MM.1S (cell line): ENCODE measurements around the gene CCSAP.
"Not testable (repeated sequence)": the region's sequence is repeated elsewhere in the genome, so short reads cannot be mapped to it uniquely, and the experiment has no call there.

ENCODE experiments used
- DNase-seq: peaks from one replicate; pipeline ENCODE4 v3.0.0-alpha.2; 2015
- H2AFZ ChIP-seq: fragments of 300-600 bp; sonication (generic); 2 replicates; pipeline ENCODE4 v1.6.0; 2016; ENCODE audit warnings: antibody characterized with exemption, low read length
- H3F3A ChIP-seq: fragments of 300-600 bp; sonication (generic); 2 replicates; pipeline ENCODE4 v1.6.1; 2016; ENCODE audit warnings: mild to moderate bottlenecking, antibody characterized with exemption, low read length, moderate library complexity, mixed read lengths; ENCODE audit not compliant: insufficient read depth
- H3K27ac ChIP-seq: fragments of 300-600 bp; sonication (generic); 2 replicates; pipeline ENCODE4 v1.5.1; 2016; ENCODE audit warnings: mild to moderate bottlenecking, low read length
- H3K27me3 ChIP-seq: fragments of 300-600 bp; sonication (generic); replicated peaks from 2 replicates; pipeline ENCODE4 v1.6.0; 2016; ENCODE audit warnings: low read length; ENCODE audit not compliant: insufficient read depth
- H3K36me3 ChIP-seq: fragments of 300-600 bp; sonication (generic); replicated peaks from 2 replicates; pipeline ENCODE4 v1.6.1; 2016; ENCODE audit warnings: mild to moderate bottlenecking, low read length, mixed read lengths; ENCODE audit not compliant: insufficient read depth
- H3K4me1 ChIP-seq: fragments of 300-600 bp; sonication (generic); 2 replicates; pipeline ENCODE4 v1.6.1; 2016; ENCODE audit warnings: low read length, mixed read lengths
- H3K4me2 ChIP-seq: fragments of 300-600 bp; sonication (generic); 2 replicates; pipeline ENCODE4 v1.6.0; 2016; ENCODE audit warnings: low read depth, low read length
- H3K4me3 ChIP-seq: fragments of 300-600 bp; sonication (generic); 2 replicates; pipeline ENCODE4 v1.5.1; 2016; ENCODE audit warnings: low read length, mixed read lengths
- H3K79me2 ChIP-seq: fragments of 300-600 bp; sonication (generic); 2 replicates; pipeline ENCODE4 v1.6.1; 2016; ENCODE audit warnings: mixed run types, low read length, mixed read lengths
- H3K9ac ChIP-seq: fragments of 300-600 bp; sonication (generic); 2 replicates; pipeline ENCODE4 v1.6.1; 2016; ENCODE audit warnings: low read length, mixed read lengths
- H3K9me2 ChIP-seq: fragments of 300-600 bp; sonication (generic); replicated peaks from 2 replicates; pipeline ENCODE4 v1.6.1; 2016; ENCODE audit warnings: mild to moderate bottlenecking, low read length, mixed read lengths; ENCODE audit not compliant: insufficient read depth
- H3K9me3 ChIP-seq: fragments of 300-600 bp; sonication (generic); replicated peaks from 2 replicates; pipeline ENCODE4 v1.6.1; 2016; ENCODE audit warnings: mild to moderate bottlenecking, low read length, mixed read lengths; ENCODE audit not compliant: insufficient read depth
- H4K20me1 ChIP-seq: fragments of 300-600 bp; sonication (generic); 2 replicates; pipeline ENCODE4 v1.6.1; 2016; ENCODE audit warnings: mild to moderate bottlenecking, low read length, moderate library complexity, mixed read lengths; ENCODE audit not compliant: insufficient read depth
- EZH2 ChIP-seq: fragments of 300-600 bp; sonication (generic); optimal IDR thresholded peaks from 2 replicates; pipeline ENCODE3; 2017; ENCODE audit warnings: low read depth, mild to moderate bottlenecking, antibody characterized with exemption, low read length, mixed read lengths
- EZH2phosphoT487 ChIP-seq: fragments of 300-600 bp; sonication (generic); IDR thresholded peaks from 2 replicates; pipeline ENCODE4 v1.6.1; 2018; ENCODE audit warnings: antibody characterized with exemption, low read length
- TF ChIP-seq, protein P1 (sequence below): fragments of 300-600 bp; sonication (generic); IDR thresholded peaks from 2 replicates; pipeline ENCODE4 v1.5.1; 2016; ENCODE audit warnings: antibody characterized with exemption, low read length, mixed read lengths

The CCSAP gene

DNA sequence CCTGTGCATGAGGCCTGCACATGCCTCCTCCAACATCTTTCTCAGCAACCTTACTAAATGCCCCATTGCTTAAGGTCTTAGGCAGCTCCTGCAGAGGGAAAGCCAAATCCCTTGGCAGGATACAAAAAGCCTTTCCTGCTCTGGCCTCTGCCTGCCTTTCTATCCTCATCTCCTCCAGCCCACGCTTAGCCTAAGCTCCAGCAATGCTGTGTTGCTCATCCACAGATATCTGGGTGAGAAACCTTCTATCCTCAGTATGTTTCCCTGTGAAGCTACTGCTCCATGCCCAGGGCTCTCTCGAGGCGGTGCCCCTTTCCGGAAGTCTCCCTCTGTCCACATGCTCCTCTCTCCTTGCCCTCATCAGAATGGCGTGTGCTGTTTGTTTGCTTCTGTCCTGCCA, 37.0 kb upstream of the CCSAP start:
- Histone ChIP-seq H3K36me3 (no peaks in the 10 kb centered on the region), H3K27ac (no peak overlapping the region), H3K79me2 (no peaks in the 10 kb centered on the region), H3K4me1 (no peaks in the 10 kb centered on the region), H3K27me3 (no peaks in the 10 kb centered on the region), H3K4me2 (no peak overlapping the region), H3K4me3 (no peak overlapping the region), H3K9me3 (no peaks in the 10 kb centered on the region), H3F3A (no peaks in the 10 kb centered on the region), H3K9me2 (no peaks in the 10 kb centered on the region), H4K20me1 (no peaks in the 10 kb centered on the region), H2AFZ (no peak overlapping the region), H3K9ac (no peak overlapping the region)
- DNase-seq: no peak
- TF ChIP-seq, protein P1, sequence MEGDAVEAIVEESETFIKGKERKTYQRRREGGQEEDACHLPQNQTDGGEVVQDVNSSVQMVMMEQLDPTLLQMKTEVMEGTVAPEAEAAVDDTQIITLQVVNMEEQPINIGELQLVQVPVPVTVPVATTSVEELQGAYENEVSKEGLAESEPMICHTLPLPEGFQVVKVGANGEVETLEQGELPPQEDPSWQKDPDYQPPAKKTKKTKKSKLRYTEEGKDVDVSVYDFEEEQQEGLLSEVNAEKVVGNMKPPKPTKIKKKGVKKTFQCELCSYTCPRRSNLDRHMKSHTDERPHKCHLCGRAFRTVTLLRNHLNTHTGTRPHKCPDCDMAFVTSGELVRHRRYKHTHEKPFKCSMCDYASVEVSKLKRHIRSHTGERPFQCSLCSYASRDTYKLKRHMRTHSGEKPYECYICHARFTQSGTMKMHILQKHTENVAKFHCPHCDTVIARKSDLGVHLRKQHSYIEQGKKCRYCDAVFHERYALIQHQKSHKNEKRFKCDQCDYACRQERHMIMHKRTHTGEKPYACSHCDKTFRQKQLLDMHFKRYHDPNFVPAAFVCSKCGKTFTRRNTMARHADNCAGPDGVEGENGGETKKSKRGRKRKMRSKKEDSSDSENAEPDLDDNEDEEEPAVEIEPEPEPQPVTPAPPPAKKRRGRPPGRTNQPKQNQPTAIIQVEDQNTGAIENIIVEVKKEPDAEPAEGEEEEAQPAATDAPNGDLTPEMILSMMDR: no peak
- TF ChIP-seq EZH2: no peak
- TF ChIP-seq EZH2phosphoT487: no peak

DNA sequence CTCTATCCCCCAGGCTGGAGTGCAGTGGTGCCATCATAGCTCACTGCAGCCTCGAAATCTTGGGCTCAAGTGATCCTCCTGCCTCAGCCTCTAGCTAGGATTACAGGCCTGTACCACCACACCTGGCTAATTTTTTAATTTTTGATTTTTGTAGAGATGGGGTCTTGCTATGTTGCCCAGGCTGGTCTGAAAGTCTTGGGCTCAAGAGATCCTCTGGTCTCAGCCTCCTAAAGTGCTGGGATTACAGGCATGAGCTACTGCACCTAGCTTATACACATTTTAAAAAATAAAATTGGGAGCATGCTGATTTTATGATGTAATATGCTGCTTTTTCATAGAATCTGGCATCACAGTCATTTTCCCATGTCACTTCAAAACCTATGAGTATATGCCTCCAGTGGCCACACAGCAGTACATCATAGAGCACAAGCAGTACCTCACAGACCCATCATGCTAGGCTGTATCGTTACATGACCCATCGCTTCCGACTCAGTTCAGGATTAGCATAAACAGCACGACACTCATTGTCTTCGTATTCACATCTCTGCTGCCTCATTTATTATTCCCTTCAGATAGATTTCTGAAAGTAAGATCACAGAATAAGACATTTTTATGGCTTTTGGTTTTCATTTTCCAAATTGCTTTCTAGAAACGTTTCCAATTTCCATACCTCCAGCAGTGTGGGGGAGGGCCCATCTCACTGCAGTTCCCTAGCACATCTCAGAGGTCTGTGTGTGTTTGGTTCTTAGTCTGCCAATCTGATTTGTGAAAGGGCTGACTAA, 35.9 kb upstream of the CCSAP start:
- Histone ChIP-seq H3K9me2 (no peaks in the 10 kb centered on the region), H3K4me1 (no peaks in the 10 kb centered on the region), H4K20me1 (no peaks in the 10 kb centered on the region), H3K27me3 (no peaks in the 10 kb centered on the region), H3K4me3 (no peak overlapping the region), H3K4me2 (no peak overlapping the region), H2AFZ (no peak overlapping the region), H3K79me2 (no peaks in the 10 kb centered on the region), H3K9me3 (no peaks in the 10 kb centered on the region), H3K36me3 (no peaks in the 10 kb centered on the region), H3K27ac (no peak overlapping the region), H3F3A (no peaks in the 10 kb centered on the region), H3K9ac (no peak overlapping the region)
- TF ChIP-seq, protein P1: no peak
- no peak for TF ChIP-seq EZH2
- no peak for TF ChIP-seq EZH2phosphoT487
- DNase-seq: no peak

DNA sequence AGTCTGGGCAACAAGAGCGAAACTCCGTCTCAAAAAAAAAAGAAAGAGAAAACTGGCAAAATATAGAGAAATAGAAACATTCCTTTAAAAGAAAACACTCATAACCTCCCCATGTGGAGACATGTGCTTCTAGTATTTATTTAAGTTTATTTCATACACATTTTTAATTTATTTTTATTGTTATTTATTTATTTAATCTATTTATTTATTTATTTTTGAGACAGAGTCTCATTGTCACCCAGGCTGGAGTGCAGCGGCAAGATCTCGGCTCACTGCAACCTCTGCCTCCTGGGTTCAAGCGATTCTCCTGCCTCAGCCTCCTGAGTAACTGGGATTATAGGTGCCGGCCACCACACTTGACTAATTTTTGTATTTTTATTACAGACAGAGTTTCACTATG, 35.2 kb upstream of the CCSAP start:
- H4K20me1 ChIP-seq, H2AFZ ChIP-seq, H3K36me3 ChIP-seq, H3K9me2 ChIP-seq, H3K9me3 ChIP-seq, H3K4me2 ChIP-seq, H3K4me3 ChIP-seq, H3F3A ChIP-seq, H3K27ac ChIP-seq, H3K4me1 ChIP-seq, H3K9ac ChIP-seq, DNase-seq, H3K27me3 ChIP-seq, H3K79me2 ChIP-seq: not testable (repeated sequence)

DNA sequence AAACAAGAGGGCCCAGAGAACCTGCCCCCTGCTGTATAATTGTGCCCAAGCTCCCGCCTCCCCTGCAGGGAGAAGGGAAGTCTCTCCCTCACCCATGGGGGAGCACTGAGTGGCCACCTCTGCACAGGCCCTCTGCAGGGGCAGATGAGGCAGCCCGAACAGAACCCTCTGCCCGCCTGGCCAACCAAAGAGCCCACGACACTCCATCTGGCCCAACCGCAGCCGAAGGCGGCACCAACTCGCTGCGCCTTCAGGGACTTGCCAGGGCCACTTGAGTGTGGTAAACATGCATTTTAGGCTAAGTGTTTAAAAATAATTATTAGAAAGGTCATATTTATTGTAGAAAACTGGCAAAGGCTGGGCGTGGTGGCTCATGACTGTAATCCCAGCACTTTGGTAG, 34.6 kb upstream of the CCSAP start:
- DNase-seq: no peak
- no peaks in the 10 kb centered on the region for H3K4me1 ChIP-seq
- H3F3A ChIP-seq: no peaks in the 10 kb centered on the region
- no peak overlapping the region for H3K4me3 ChIP-seq
- H3K9me3 ChIP-seq: no peaks in the 10 kb centered on the region
- no peak overlapping the region for H3K9ac ChIP-seq
- H3K27me3 ChIP-seq: no peaks in the 10 kb centered on the region
- no peaks in the 10 kb centered on the region for H3K36me3 ChIP-seq
- H3K27ac ChIP-seq: no peak overlapping the region
- no peak overlapping the region for H2AFZ ChIP-seq
- H3K4me2 ChIP-seq: no peak overlapping the region
- H3K9me2 ChIP-seq: no peaks in the 10 kb centered on the region
- TF ChIP-seq, protein P1: no peak
- TF ChIP-seq EZH2phosphoT487 (no peak), EZH2 (no peak)
- no peaks in the 10 kb centered on the region for H4K20me1 ChIP-seq
- no peaks in the 10 kb centered on the region for H3K79me2 ChIP-seq
